IMR-90 (cell line): Measurements from ENCODE around the gene SHC4. TPM values are rescaled to one million over a fixed set of nuclear protein-coding genes. Genes with fewer than 3 reads are reported as not detected.

Experiments used
- ATAC-seq: fragments of 200-7000 bp; cut with Tn5 transposase; 2 replicates; pipeline ENCODE4 v1.9.1; 2020; ENCODE audit warnings: low read depth, mild to moderate bottlenecking, moderate library complexity
- BruUV-seq: library from RNA; stranded (reverse); fragments of 400-500 nt; replicated peaks from 2 replicates; lab custom pipeline; 2021; lab: Mats Ljungman, UMichigan
- CTCF ChIA-PET: fragments of 300-600 bp; formaldehyde crosslinking; extraction: SDS; loops from one replicate; lab custom pipeline; 2021; ENCODE audit warnings: antibody characterized with exemption; lab: Yijun Ruan, JAX
- POLR2A ChIA-PET: fragments of 300-600 bp; sonication (Branson Sonifier 250); formaldehyde crosslinking; loops from one replicate; lab custom pipeline; 2022; ENCODE audit warnings: antibody characterized with exemption; ENCODE audit not compliant: unreplicated experiment; lab: Charles Lee
- DNase-seq: peaks from one replicate; pipeline ENCODE4 v3.0.0; 2013
- H2AFZ ChIP-seq: replicated peaks from 2 replicates; pipeline ENCODE3; 2013; ENCODE audit warnings: low read length, mild to moderate bottlenecking; ENCODE audit not compliant: poor library complexity
- H2AK5ac ChIP-seq: 2 replicates; pipeline ENCODE4 v1.6.1; 2013; ENCODE audit warnings: low read depth, low read length, inconsistent platforms
- H2AK9ac ChIP-seq: replicated peaks from 2 replicates; pipeline ENCODE3; 2013; ENCODE audit warnings: mild to moderate bottlenecking, low read depth, low read length, moderate library complexity; ENCODE audit not compliant: poor library complexity
- H2BK120ac ChIP-seq: 2 replicates; pipeline ENCODE4 v1.6.1; 2013; ENCODE audit warnings: low read depth, low read length, inconsistent platforms
- H2BK15ac ChIP-seq: 3 replicates; pipeline ENCODE4 v1.6.1; 2013; ENCODE audit warnings: low read depth, low read length, inconsistent platforms
- H2BK20ac ChIP-seq: 2 replicates; pipeline ENCODE4 v1.6.1; 2013; ENCODE audit warnings: low read depth, mild to moderate bottlenecking, inconsistent platforms, low read length, moderate library complexity
- H2BK5ac ChIP-seq: 2 replicates; pipeline ENCODE4 v1.6.1; 2013; ENCODE audit warnings: mild to moderate bottlenecking, low read depth, low read length, inconsistent platforms; ENCODE audit not compliant: poor library complexity, severe bottlenecking
- H3K14ac ChIP-seq: replicated peaks from 2 replicates; pipeline ENCODE4 v1.6.1; 2013; ENCODE audit warnings: low read depth, low read length, inconsistent platforms
- H3K18ac ChIP-seq: 2 replicates; pipeline ENCODE4 v1.6.1; 2013; ENCODE audit warnings: low read depth, low read length, control low read depth
- H3K23ac ChIP-seq: 2 replicates; pipeline ENCODE4 v1.6.1; 2013; ENCODE audit warnings: low read depth, low read length, inconsistent platforms
- H3K27ac ChIP-seq: 2 replicates; pipeline ENCODE4 v1.5.1; 2013; ENCODE audit warnings: mild to moderate bottlenecking, control low read depth, low read length; ENCODE audit not compliant: insufficient read depth
- H3K27me3 ChIP-seq: 2 replicates; pipeline ENCODE4 v1.6.1; 2013; ENCODE audit warnings: low read length; ENCODE audit not compliant: control insufficient read depth, insufficient read depth
- H3K36me3 ChIP-seq: 2 replicates; pipeline ENCODE4 v1.6.1; 2013; ENCODE audit warnings: low read length, mixed read lengths; ENCODE audit not compliant: control insufficient read depth, insufficient read depth
- H3K4ac ChIP-seq: 2 replicates; pipeline ENCODE4 v1.6.1; 2013; ENCODE audit warnings: low read depth, low read length, inconsistent platforms
- H3K4me1 ChIP-seq: 2 replicates; pipeline ENCODE4 v1.6.1; 2013; ENCODE audit warnings: low read length, mixed read lengths; ENCODE audit not compliant: control insufficient read depth, insufficient read depth
- H3K4me2 ChIP-seq: 2 replicates; pipeline ENCODE4 v1.6.1; 2013; ENCODE audit warnings: low read depth, mild to moderate bottlenecking, control low read depth, low read length, moderate library complexity
- H3K4me3 ChIP-seq: 2 replicates; pipeline ENCODE4 v1.5.1; 2013; ENCODE audit warnings: low read depth, mild to moderate bottlenecking, control low read depth, low read length, moderate library complexity; ENCODE audit not compliant: insufficient read depth
- H3K56ac ChIP-seq: 2 replicates; pipeline ENCODE4 v1.6.1; 2013; ENCODE audit warnings: low read length, inconsistent platforms; ENCODE audit not compliant: insufficient read depth; ENCODE audit errors: extremely low read depth
- H3K79me1 ChIP-seq, 2 experiments: 2 replicates each; pipeline ENCODE4 v1.6.1; 2013; ENCODE audit warnings: low read length in 2 of 2, inconsistent platforms in 1 of 2, low read depth in 1 of 2
- H3K9ac ChIP-seq: 2 replicates; pipeline ENCODE4 v1.6.1; 2013; ENCODE audit warnings: low read depth, low read length, control low read depth
- H3K9me1 ChIP-seq: 2 replicates; pipeline ENCODE4 v1.6.1; 2013; ENCODE audit warnings: low read length, inconsistent platforms; ENCODE audit not compliant: insufficient read depth
- H3K9me3 ChIP-seq: 2 replicates; pipeline ENCODE4 v1.6.1; 2013; ENCODE audit warnings: low read length; ENCODE audit not compliant: control insufficient read depth, insufficient read depth
- H4K20me1 ChIP-seq: 2 replicates; pipeline ENCODE4 v1.6.1; 2013; ENCODE audit warnings: low read length, inconsistent platforms; ENCODE audit not compliant: insufficient read depth
- H4K5ac ChIP-seq: 2 replicates; pipeline ENCODE4 v1.6.1; 2013; ENCODE audit warnings: mild to moderate bottlenecking, low read depth, low read length, control low read depth
- H4K8ac ChIP-seq, 2 experiments: 2 replicates each; pipeline ENCODE4 v1.6.1; 2013; ENCODE audit warnings: low read depth in 2 of 2, low read length in 2 of 2, control low read depth in 1 of 2, inconsistent platforms in 1 of 2
- H4K91ac ChIP-seq: 2 replicates; pipeline ENCODE4 v1.6.1; 2013; ENCODE audit warnings: low read depth, low read length, inconsistent platforms; ENCODE audit not compliant: insufficient read depth
- BHLHE40 ChIP-seq: fragments of 150-350 bp; IDR thresholded peaks from 2 replicates; pipeline ENCODE4 v1.6.1; 2016; ENCODE audit warnings: mild to moderate bottlenecking, low read depth, low read length
- MAFK ChIP-seq: IDR thresholded peaks from 2 replicates; pipeline ENCODE4 v1.6.1; 2012; ENCODE audit warnings: low read depth, low read length, improper control_type of control experiment
- RFX5 ChIP-seq: IDR thresholded peaks from 2 replicates; pipeline ENCODE4 v1.8.0; 2012; ENCODE audit warnings: low read depth, mild to moderate bottlenecking, low read length, moderate library complexity
- WGBS, 2 experiments: methylation state at CpG; one replicate each; pipeline versions ENCODE4 v1.1.5 to v1.1.7; 2013; ENCODE audit warnings: missing lambda C conversion rate in 2 of 2; ENCODE audit not compliant: insufficient read length in 1 of 2; ENCODE audit errors: extremely low coverage in 2 of 2; 5-methylcytosine and 5-hydroxymethylcytosine counted together
- dilution Hi-C: fragments of 300-500 bp; cut with HindIII; formaldehyde crosslinking; loops from one replicate; pipeline ENCODE4 v1.14.3; 2018; ENCODE audit warnings: low sequenced_read_pairs; ENCODE audit not compliant: unreplicated experiment
- in situ Hi-C: fragments of 300-500 bp; cut with MboI; formaldehyde crosslinking; loops from 3 replicates; pipeline ENCODE4 v1.14.3; 2019; ENCODE audit warnings: low sequenced_read_pairs, inconsistent platforms, mixed read lengths
- intact Hi-C: fragments of 100-400 bp; cut with micrococcal nuclease; formaldehyde crosslinking; loops from 2 replicates; pipeline ENCODE4 v1.10.0; 2022
- polyA plus RNA-seq, 3 experiments: library from polyadenylated mRNA; depleted of rRNA; stranded (reverse); fragments of >200 nt; gene quantifications; 2 replicates each; pipeline ENCODE4 v1.2.3, GENCODE V29; 2012; ENCODE audit warnings: low replicate concordance in 1 of 3
- total RNA-seq: library from RNA; depleted of rRNA; stranded (reverse); fragments of >200 nt; gene quantifications from 2 replicates; pipeline ENCODE4 v1.2.3, GENCODE V29; 2012

The SHC4 gene
- total and polyA plus RNA-seq, 2 of the 4 experiments (the other 2 are of a cell fraction): 0.91 to 2.7 TPM

DNA sequence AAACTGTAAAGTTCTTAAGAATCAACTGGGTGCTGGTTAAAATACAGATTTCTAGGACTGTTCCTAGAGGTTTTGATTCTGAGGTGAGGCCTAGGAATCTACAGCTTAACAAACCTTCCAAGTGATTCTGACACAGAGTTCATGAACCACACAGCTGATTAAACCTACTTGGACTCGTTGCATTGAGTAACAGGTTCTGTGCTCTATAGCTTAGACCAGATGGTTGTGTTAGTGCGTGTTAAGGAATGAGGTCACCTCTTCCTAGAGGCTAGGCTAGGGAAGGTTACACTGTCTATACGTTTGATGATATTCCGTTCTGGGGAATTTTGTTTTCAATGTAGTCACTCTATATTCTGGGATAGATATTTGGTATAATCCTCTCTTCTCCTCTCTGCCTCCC is 63.9 kb downstream of the SHC4 start:
- no peak overlapping the region for H3K14ac ChIP-seq
- no peak overlapping the region for H3K56ac ChIP-seq
- TF ChIP-seq MAFK: no peak
- no peak for TF ChIP-seq BHLHE40
- no peak for TF ChIP-seq RFX5
- ChIA-PET CTCF (no interaction called here), POLR2A (no interaction called here)
- in situ Hi-C loops: no loop called here
- peaks cover 11 to 23% of the 10 kb centered on the region in 2 experiments for H3K79me1 ChIP-seq
- H2AK5ac ChIP-seq: peak overlapping the region; percentile 4; the same call in 1 of the 2 replicates
- dilution Hi-C loops: no loop called here
- no peaks in the 10 kb centered on the region for H3K36me3 ChIP-seq
- H4K91ac ChIP-seq: no peak overlapping the region
- peak; percentile 19 for DNase-seq
- no peak overlapping the region for H2BK15ac ChIP-seq
- no peak overlapping the region for H3K4me3 ChIP-seq
- no peak overlapping the region for H3K18ac ChIP-seq
- H2AK9ac ChIP-seq: no peak overlapping the region
- H3K23ac ChIP-seq: no peak overlapping the region
- no peak overlapping the region for H4K5ac ChIP-seq
- no CpG with 5 or more reads among the region's 4 CpGs for WGBS, 2 experiments
- no peak overlapping the region for H2BK120ac ChIP-seq
- no peak overlapping the region for H3K27ac ChIP-seq
- no peaks in the 10 kb centered on the region for H3K9me3 ChIP-seq
- no peak overlapping the region for H3K4me2 ChIP-seq
- ATAC-seq: no peak
- intact Hi-C loops: no loop called here
- no peak overlapping the region for H3K9ac ChIP-seq
- H3K9me1 ChIP-seq: peaks cover 11% of the 10 kb centered on the region
- H2BK5ac ChIP-seq: no peak overlapping the region
- no peaks in the 10 kb centered on the region for H3K27me3 ChIP-seq
- BruUV-seq: no TSS peak
- H2AFZ ChIP-seq: no peak overlapping the region
- no peaks in the 10 kb centered on the region for H4K20me1 ChIP-seq
- H3K4ac ChIP-seq: no peak overlapping the region
- H4K8ac ChIP-seq: no peak overlapping the region
- H2BK20ac ChIP-seq: no peak overlapping the region
- peaks cover 12% of the 10 kb centered on the region for H3K4me1 ChIP-seq
